HG03066 (cell line): Measurements from ENCODE around the gene VAT1.
"Not testable (repeated sequence)": the region's sequence is repeated elsewhere in the genome, so short reads cannot be mapped to it uniquely, and the experiment has no call there.

Experiments
- ATAC-seq: cut with Tn5 transposase; IDR thresholded peaks from one replicate; pipeline ENCODE4 v1.9.1; 2021; ENCODE audit warnings: low read depth; ENCODE audit not compliant: unreplicated experiment

Gene VAT1

GRCh38 chr17:43021741-43022512, at the start of gene VAT1:
Gene VAT1, minus strand, starts transcription at chr17:43022385. Its CDS starts 63 bp downstream, at chr17:43022322.
- ATAC-seq: no peak

GRCh38 chr17:43070872-43071271, 48.7 kb upstream of the VAT1 start:
- ATAC-seq: no peak

- ATAC-seq: no peak
Measured at GRCh38 chr17:43070257-43070656, 48.1 kb upstream of the VAT1 start.

GRCh38 chr17:43069368-43069898, 47.2 kb upstream of the VAT1 start:
- no peak for ATAC-seq

- ATAC-seq: no peak
Measured at GRCh38 chr17:43068570-43069367, 46.6 kb upstream of the VAT1 start.

- no peak for ATAC-seq
Measured at GRCh38 chr17:43062984-43063638, 40.9 kb upstream of the VAT1 start.

GRCh38 chr17:43056051-43056450, 33.9 kb upstream of the VAT1 start:
- no peak for ATAC-seq

- ATAC-seq: not testable (repeated sequence)
Measured at GRCh38 chr17:43053008-43053407, 30.8 kb upstream of the VAT1 start.

GRCh38 chr17:43051969-43052368, 29.8 kb upstream of the VAT1 start:
- no peak for ATAC-seq

GRCh38 chr17:43044024-43044423, 21.8 kb upstream of the VAT1 start:
- ATAC-seq: no peak

GRCh38 chr17:43043307-43043706, 21.1 kb upstream of the VAT1 start:
- no peak for ATAC-seq

GRCh38 chr17:43042025-43042628, 19.9 kb upstream of the VAT1 start:
- ATAC-seq: no peak

GRCh38 chr17:43040655-43041054, 18.5 kb upstream of the VAT1 start:
- no peak for ATAC-seq

- no peak for ATAC-seq
Measured at GRCh38 chr17:43039646-43040045, 17.5 kb upstream of the VAT1 start.

GRCh38 chr17:43034894-43035293, 12.7 kb upstream of the VAT1 start:
- ATAC-seq: no peak

GRCh38 chr17:43033948-43034881, 12.0 kb upstream of the VAT1 start:
- no peak for ATAC-seq

- no peak for ATAC-seq
Measured at GRCh38 chr17:43031666-43032065, 9.5 kb upstream of the VAT1 start.

- no peak for ATAC-seq
Measured at GRCh38 chr17:43030137-43030767, 8.1 kb upstream of the VAT1 start.

- no peak for ATAC-seq
Measured at GRCh38 chr17:43028221-43028861, 6.2 kb upstream of the VAT1 start.
